HG03432 (cell line): ENCODE measurements around the gene IGF2BP2.
"Not testable (repeated sequence)": the region's sequence is repeated elsewhere in the genome, so short reads cannot be mapped to it uniquely, and the experiment has no call there.

Experiments used
- ATAC-seq: cut with Tn5 transposase; IDR thresholded peaks from one replicate; pipeline ENCODE4 v1.9.1; 2021; ENCODE audit warnings: mild to moderate bottlenecking, moderate library complexity; ENCODE audit not compliant: unreplicated experiment

Gene IGF2BP2

DNA sequence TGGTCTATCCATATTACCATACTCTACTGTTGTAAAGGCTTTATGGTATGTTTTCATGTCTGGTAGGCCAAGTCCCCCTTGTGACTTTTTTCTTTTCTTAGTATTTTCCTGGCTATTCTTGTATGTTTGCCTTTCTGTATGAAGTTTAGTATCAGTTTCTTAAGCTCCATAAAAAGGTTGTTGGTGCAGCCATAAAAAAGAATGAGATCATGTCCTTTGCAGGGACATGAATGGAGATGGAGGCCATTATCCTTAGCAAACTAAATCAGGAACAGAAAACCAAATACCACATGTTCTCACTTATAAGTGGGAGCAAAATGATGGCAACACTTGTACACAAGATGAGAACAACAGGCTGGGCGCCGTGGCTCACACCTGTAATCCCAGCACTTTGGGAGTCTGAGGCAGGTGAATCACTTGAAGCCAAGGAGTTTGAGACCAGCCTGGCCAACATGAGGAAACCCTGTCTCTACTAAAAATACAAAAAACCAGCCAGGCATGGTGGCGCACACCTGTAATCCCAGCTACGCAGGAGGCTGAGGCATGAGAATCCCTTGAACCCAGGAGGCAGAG lies 13.7 kb upstream of the IGF2BP2 start:
- not testable (repeated sequence) for ATAC-seq

DNA sequence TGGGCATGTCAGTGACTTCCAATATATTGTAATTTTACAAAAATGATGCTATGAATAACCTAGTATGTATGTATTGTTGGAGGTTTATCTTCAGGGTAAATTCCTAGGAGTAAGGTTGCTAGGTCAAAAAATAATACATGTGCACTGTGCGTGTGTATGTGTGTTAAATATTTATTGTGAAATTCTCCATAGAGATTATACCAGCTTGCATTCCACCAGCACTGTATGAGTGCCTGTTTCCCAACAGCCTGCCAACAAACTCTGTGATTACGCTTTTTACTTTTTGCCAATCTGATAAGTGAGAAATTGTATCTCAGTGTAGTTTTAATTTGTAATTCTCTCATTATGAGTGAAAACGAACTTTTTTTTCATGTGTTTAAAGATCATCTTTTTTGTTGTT lies 12.6 kb upstream of the IGF2BP2 start:
- no peak for ATAC-seq

DNA sequence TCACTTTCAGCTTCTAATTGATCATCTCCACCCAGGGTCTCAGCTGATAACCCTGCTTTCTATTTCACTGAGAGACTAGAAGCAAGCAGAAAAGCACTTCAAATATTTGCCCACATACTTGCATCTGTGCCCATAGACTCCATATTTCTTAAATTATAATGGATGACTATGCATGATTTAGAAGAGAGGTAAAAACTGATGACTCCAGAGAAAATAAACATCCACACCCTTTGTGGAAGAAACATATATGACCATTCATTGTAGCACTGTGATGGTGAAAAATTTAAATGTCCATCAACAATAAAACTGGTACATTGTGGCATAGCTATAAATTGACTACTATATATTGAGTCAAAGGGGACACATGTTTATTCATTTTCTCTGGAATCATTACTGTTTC lies 7.1 kb upstream of the IGF2BP2 start:
- no peak for ATAC-seq

DNA sequence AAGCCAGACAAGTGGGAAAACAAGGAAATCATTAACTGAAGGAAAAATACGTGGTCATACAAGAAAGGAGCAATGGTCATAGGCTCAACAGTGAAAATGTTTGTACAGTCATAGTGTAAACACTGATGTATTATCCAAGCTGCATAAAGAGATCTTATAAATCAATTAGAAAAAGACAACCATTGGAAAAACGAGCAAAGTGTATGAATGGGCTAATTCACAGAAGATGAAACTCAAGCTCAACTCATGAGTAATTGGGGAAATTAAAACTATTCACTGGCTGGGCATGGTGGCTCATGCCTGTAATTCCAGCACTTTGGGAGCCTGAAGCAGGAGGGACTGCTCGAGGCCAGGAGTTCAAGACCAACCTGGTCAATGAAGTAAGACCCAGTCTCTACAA lies 6.4 kb upstream of the IGF2BP2 start:
- no peak for ATAC-seq

DNA sequence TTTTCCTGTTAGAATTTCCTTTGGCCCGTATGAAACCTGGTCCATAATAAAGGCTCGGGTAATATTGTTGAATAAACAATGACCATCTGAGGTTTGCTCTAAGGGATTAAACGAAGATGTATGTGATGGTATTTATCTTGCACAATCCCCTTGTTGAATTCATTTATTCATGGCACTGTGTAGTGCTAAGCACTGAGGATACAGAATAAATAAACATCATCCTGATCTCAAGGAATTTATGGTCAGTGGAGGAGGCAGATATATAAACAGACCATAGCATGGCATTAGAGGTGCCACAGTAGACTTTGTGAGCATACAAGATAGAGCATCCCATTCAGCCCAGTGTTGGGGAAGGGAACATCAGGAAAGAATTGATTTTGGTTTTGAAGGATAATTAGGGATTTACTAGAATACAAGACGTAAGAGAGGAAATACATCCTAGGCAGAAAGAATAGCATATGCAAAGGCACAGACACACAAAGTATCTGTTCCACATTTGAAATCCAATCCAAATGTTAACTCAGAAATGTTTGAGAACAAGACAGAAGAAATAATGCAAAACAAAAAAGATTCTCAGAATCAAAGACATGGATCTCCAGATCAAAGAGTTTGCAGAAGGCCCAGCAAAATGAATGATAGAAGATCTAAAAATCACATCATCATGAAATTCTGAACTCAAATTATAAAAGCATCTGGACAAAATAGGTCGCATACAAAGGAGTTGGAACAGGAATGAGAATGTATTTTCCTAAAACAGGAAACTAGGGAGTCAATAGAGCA lies 5.4 kb upstream of the IGF2BP2 start:
- ATAC-seq: no peak

DNA sequence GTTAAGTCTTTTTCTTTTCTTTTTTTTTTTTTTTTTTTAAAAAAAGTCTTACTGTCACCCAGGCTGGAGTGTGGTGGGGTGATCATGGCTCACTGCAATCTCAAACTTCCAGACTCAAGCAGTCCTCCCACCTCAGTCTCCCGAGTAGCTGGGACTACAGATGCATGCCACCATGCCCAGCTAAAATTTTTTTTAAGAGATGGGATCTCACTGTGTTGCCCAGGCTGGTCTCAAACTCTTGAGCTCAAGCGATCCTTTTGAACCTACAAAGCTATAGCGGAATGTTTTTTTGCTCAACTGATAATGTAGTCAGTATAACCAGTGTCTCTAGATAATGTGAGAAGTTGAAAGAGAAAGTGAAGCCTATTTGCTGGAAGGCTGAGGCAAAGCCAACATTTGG lies 3.9 kb upstream of the IGF2BP2 start:
- no peak for ATAC-seq

DNA sequence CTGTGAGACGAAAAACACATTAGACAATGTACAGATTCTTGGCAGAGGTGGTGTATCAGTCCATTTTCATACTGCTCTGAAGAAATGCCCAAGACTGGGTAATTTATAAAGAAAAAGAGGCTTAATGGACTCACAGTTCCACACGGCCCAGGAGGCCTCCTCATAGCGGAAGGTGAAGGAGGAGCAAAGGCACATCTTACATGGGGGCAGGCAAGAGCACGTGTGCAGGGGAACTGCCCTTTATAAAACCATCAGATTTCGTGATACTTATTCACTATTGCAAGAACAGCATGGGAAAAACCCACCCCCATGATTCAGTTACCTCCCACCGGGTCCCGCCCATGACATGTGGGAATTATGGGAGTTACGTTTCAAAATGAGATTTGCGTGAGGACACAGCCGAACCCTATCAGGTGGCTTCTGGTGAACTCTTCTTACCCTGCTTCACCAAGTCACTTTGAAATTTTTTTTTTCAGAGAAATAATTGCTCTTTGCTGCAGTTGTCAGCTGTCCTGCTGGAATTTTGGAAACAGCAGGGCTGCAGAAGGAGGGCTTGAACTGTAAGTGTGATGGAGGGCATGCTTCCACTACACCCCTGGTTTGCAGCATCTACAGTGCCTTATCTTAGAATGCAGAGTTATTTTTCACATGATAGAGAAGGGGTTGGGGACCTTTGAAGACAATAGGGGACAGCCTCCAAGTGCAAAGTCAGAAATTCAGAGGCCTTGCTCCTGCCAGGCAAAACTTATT lies 2.9 kb upstream of the IGF2BP2 start:
- no peak for ATAC-seq

DNA sequence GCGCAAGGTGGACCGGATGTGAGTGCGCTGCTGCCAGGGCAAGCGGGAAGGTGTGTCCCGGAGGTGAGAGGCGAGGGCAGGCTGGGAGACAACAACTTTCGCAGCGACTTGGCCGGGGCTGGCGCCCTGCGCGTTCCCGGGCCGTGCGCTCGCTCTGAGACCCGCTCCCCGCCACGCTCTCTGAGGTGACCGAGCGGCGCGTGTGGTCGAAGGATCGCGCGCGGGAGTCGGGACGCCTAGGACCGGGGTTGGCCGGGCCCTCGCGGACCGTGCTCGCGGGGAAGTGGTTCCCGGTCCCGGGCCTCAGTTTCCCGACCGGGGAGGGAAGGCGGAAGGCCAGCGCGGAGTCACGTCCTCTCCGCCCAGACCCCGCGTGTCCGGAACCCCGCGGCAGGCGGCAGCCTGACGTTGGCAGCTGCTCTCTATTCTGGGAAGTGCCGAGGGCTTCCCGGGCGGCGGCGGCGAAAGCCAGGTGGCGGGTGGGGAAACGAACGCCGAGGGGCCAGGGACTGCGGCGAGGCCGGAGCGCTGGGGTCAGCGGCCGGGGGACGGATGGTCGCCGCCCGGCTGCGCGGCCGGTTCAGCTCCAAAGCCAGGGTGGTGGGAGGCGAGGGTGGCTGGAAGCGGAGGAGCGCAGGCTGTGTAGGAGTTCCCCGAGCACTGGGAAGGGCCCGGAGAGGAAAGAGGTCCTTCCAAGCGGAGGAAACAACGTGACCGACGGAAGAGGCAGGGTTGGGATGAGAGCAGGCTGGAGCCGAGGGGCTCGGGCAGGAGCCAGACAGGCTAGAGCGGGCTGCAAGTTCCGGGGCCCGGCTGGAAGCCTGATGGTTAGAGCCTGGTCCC lies 1.0 kb upstream of the IGF2BP2 start:
- ATAC-seq: peak; percentile 45

DNA sequence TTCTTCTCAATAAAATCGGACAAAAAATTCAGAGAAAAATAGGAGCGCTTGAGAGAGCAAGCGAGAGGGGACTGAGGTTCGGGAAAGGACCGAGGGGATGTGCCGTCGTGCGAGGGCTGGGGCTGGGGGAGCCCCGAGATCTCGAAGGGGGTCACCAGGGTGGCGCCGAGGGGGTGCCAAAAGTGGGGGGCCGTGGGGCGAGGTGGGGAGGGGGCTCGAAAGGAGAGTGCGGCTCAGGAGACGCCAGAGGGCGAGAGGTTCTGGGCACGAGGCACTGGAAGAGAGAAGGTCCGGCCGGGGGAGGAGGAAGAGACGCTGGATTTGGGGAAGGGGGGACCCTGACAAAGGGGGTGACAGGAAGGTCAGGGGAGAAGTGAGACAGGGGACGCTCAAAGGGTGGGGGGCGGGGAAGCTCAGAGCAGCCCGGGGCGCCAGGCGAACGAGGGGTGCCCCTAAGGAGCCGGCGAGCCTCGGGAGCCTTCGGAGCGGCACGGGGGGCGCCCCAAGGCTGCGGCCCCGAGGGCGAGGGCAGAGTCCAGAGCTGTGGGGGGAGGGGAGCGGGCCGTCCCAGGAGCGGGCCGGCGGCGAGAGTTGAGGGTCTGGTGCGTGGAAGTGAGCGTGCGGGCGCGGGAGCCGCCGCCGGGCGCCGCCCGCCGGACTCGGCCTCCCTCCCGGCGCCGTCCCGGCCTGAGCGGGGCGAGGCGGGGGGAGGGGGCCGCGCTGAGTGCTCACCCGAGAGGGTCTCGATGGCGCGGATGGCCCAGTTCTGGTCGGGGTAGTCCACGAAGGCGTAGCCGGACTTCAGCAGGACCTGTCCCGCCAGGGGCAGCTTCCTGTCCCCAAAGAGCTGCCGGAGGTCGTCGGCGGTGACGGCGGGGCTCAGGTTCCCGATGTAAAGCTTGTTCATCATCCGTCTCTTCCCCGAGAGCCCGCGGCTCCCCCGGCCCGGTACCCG lies 514 bp downstream of the IGF2BP2 start:
- ATAC-seq: peak; percentile 28

DNA sequence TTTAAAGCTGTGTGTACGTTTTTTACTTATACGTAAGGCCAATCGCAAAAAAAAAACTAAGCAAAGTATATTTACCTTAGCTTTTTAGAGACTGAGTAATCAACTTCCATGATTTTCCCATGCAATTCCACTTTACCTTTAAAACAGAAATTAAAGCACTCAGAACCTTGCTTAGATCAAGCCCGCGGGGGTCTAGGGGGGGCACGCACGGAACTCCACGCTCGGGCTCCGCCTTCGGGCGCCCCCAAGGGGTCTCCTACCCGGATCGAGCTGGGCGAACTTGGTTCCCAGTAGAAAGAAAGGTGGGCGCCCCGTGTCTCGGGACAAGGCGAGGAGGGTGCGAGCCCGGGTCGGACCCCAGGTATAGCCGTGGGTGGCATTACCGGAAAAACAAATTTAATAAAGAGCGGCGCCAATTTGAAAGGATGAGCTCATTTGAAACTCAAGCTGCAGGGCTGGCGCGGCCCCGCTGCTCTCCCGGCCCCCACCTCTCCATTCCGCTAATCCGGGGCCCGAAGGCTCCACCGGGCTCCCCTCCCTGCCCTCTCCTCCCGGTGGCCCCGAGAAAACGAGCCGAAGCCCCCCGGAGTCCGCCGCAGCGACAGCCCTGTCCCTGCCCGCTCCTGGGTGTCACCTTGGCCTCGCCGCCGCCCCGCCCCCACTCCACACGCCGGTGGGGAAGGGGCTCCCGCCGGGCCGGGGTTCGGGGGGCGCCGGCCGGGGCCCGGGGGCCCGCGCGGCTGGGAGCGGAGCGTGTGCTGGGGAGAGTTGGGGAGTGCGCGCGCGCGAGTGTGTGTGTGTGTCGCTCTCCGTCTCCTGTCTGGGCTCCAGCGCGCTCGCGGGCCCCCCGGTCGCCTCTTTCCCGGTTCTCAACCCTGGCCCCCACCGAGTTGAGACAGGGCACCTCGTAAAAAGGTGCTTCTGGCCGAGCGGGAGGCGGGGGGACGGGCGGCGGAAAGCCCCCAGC lies 1.5 kb downstream of the IGF2BP2 start:
- no peak for ATAC-seq

DNA sequence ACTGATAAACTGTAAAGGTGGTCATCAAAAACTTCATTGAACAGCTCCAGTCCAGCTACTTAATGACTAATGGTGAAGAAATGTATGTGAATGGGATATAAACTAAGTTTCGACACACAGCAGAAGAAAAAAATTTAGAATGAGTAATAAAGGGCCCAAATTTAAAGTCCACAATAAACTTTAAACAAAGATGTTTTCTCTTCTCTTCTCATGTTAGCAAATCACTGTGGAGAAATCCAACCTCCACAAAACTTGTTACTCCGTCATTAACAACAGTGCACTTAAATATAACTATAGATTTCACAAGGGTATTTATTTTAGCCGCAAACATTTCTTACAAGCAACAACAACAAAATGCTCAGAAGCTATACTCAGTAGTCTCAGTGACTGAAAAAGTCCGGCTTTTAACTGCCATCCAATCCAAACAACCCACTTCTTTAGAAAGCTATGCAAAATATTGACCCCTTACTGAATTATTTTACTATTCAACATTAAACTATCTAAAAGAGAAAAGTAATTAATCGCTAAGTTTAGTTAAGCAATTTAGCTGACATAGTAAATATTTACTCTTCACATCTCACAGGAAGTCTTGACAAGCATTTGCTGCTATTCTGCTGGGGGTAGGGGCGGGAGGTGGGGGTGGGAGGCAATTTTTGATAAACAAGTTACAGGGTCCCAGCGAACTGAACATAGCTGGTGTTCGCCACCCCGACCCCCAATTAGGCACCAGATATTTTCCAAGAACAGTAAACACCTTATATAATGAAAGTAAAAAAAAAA lies 2.4 kb downstream of the IGF2BP2 start:
- ATAC-seq: no peak

DNA sequence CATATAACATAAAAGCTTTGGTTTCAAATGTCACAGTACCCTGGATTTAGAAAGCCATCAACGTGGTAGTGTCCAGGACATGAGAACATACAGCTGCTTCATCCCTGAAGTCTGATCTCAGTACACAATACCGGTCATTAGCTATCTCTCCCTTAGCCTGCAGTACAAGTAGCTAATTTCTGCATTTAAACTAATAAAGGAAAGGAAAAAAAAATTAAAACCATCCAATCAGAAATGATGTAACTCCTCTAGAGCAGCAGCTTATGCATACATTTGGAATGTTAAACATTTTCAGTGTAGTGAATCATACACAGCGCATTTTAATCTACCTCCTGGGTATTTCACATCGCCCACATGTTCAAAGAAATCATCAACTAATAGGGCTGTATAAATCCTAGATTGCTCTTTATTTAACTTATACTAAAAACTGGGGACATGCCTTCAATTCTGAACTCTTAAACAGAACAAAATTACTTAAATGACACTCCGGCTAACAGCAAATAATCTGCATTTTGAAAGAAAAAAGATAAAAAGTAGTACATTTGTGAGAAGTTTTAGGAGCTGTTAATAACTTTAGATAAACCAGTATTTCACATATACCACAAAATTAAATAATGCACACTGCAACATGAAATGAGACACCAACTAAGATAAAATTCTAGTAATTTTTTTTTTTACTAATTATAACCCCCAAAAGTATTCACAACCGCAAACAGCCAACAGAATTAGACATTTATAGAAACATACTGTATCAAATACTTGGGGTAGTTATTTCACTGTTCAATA lies 3.7 kb downstream of the IGF2BP2 start:
- ATAC-seq: no peak

DNA sequence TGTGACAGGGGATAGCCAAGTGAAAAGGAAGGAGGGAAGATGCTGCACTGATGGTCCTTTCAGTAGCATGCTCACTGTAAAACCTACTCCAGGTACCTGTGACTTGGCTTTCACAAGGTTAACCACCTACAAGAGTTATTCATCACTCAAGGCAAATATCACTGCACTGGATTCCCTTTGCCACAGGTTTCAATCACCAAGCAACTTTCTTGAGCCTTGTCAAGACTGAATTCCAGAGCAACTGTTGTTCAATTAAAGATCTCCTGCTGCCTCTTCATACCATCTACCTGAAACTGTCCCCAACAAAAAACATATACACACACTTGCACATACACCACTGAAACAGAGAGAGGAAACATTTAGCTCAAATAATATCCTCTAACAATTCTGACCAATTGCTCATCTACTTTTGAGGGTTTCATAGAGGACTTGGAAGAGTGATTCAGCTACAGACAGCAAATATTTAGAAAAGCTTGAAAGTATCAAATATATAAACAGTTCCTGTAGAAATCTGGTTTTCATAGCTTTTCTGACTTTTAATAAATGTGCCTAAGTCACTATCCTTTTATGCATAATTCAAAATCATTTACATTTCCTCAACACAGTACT lies 6.5 kb downstream of the IGF2BP2 start:
- no peak for ATAC-seq

DNA sequence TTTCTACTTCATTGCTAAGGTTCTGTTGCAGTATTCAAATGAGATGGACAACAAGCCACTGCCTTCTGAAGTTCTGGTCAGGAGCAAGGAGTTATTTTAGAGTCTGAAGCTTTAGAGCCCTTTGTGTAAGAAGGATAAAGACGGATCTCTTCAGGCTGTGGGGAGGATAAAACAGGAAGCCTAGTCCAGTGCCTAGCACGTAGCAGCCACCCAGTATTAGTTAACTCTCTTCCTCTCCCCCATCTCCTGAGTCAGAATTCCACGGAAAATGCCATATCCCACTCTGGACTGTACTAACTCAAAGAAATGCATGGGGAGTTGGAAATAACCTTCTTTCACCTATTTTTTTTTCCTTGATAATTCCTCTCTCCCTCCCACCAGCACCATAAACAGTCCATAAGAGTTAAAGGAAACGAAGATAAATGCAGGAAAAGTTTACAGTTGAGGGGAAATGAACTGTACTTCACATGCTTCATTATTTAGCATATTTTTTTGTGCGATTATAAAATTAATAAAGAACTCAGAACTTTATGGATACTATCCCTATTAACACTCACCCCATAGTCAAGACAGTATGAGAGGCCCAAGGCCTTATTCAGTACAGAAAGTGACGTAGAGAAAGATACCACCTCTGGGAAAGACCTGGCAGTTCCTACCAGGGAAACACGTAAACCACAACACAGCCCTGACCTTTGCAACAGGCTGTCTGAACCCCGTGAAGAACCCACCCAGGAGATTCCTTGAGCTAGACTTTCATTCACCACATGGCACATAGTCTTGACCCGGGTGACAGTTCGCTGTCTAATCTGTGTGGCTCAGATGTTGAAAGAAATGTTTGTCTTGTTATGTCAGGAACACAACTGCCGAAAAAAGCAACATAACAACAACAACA lies 9.2 kb downstream of the IGF2BP2 start:
- no peak for ATAC-seq

DNA sequence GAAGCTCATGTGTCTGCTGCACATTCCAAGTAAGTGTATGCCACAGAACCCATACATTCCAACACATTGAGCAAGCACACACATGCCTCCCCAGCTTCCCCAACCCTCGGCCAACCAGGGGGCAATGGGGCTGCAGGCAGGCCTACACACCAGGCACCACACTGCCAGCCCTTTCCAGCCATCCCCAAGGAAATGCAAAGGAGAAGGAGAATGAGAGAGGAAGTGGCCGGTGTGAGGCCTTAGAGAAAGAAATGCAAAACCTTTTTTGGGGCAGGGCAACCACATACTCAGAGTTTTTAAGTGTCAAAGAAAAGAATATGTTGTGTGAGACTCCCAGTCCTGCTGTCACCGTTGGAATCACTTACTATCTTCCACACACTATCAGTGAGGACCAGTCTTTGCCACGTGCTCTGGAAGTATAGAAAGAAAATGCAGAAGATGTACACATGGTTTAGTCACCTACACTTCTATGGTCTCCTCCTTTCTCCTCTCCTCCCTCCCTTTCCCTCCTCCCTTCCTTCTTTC lies 11.1 kb downstream of the IGF2BP2 start:
- ATAC-seq: no peak

DNA sequence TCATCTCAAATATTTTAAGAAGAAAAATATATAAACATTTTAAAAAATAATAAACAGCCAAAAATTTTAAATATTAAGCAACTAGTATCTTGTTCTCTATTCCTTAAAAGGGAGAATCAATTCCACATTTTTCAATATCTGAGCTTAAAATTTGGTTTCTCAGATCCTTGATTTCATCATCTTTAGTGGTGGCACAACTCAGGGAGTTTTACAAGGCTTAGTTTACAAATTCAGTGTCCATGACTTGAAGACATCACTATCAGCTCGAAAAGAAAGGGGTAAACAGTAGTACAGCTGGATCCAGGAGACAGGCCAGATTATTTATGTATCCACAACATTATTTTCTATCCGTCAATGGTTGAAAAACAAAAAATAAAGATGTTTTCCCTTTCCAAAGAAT lies 11.6 kb downstream of the IGF2BP2 start:
- no peak for ATAC-seq
